ENCODE data around the gene TMC7. TPM values are rescaled to one million over a fixed set of nuclear protein-coding genes. Genes with fewer than 3 reads are reported as not detected.
"Not testable (repeated sequence)": the region's sequence is repeated elsewhere in the genome, so short reads cannot be mapped to it uniquely, and the experiment has no call there.

TMC7 gene
- total RNA-seq, 1 donor from 2014 or later: 1.4 TPM

DNA sequence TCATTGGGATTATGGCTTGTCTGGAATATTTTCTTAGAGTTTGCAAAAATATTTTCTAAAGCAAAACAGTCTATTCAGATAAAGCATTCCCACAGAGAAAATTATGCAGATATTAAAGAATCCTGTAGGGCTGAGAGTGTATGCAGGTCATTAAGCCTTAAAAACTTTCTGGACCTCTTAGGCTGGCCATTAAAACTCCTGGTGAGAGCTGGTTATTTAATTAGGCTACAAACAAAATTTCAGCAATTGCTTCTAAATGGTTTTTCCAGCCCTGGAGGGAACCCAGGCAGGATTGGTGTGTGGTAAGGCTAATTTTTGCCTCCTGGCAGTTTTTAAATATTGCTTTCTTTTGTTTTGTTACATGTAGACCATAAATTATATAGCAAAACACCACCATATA is 30.2 kb upstream of the TMC7 start:
- Mint-ChIP-seq H3K27me3 (no peaks in the 10 kb centered on the region), H3K4me1 (ENCODE audit: unreplicated experiment) (no peaks in the 10 kb centered on the region), H3K27ac (no peak overlapping the region), H3K36me3 (no peaks in the 10 kb centered on the region), H3K4me3 (no peak overlapping the region), H3K9me3 (no peaks in the 10 kb centered on the region)
- TF ChIP-seq, protein P1, sequence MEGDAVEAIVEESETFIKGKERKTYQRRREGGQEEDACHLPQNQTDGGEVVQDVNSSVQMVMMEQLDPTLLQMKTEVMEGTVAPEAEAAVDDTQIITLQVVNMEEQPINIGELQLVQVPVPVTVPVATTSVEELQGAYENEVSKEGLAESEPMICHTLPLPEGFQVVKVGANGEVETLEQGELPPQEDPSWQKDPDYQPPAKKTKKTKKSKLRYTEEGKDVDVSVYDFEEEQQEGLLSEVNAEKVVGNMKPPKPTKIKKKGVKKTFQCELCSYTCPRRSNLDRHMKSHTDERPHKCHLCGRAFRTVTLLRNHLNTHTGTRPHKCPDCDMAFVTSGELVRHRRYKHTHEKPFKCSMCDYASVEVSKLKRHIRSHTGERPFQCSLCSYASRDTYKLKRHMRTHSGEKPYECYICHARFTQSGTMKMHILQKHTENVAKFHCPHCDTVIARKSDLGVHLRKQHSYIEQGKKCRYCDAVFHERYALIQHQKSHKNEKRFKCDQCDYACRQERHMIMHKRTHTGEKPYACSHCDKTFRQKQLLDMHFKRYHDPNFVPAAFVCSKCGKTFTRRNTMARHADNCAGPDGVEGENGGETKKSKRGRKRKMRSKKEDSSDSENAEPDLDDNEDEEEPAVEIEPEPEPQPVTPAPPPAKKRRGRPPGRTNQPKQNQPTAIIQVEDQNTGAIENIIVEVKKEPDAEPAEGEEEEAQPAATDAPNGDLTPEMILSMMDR (conservative IDR thresholded peaks at IDR 0.05): no peak
- DNase-seq (ENCODE audit: extremely low spot score, unreplicated experiment): no peak

DNA sequence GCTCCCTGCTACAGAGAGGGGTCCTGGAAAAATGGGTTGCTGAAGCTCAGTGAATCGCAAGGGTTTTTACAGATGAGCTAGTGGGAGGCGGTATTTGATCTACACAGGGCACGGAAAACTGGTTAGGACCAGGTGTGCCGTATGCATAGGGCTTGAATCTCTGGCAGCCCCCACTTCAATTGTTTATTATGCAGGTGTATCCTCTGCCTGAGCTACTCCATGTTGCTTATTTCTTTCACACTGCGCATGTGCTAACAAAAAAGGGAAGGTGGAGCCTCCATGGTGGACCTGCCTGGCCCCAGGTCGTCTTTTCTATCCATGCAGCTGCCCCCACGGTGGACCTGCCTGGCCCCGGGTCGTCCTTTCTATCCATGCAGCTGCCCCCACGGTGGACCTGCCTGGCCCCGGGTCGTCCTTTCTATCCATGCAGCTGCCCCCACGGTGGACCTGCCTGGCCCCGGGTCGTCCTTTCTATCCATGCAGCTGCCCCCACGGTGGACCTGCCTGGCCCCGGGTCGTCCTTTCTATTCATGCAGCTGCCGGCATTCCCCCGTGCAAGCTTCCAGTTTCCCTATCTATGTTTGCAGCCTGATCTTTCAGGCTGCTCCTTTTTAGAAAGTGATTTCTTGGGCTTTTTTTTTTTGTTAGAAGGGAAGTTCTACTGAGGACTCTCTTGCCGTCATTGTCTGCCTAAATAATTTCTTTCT is 27.7 kb upstream of the TMC7 start:
- not testable (repeated sequence) for H3K27me3 Mint-ChIP-seq; H3K9me3 Mint-ChIP-seq; H3K36me3 Mint-ChIP-seq; H3K4me3 Mint-ChIP-seq; H3K27ac Mint-ChIP-seq; H3K4me1 Mint-ChIP-seq (ENCODE audit: unreplicated experiment); DNase-seq (ENCODE audit: extremely low spot score, unreplicated experiment)

DNA sequence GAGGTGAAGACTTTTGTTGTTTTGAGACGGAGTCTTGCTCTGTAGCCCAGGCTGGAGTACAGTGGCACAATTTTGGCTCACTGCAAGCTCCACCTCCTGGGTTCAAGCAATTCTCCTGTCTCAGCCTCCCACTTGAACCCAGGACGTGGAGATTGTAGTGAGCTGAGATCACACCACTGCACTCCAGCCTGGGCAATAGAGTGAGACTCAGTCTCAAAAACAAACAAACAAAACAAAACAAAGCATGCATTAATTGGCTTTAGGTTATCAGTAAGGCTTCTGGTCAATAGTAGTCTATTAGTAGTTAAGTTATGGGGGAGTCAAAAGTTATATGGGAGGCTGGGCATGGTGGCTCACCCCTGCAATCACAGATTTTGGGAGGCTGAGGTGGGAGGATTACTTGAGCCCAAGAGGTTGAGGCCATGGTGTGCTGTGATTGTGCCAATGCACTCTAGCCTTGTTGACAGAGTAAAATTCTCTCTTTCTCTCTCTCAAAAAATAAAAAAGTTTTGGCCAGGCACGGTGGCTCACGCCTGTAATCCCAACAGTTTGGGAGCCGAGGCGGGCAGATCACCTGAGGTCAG is 27.0 kb upstream of the TMC7 start:
- not testable (repeated sequence) for H3K4me3 Mint-ChIP-seq; H3K4me1 Mint-ChIP-seq (ENCODE audit: unreplicated experiment); H3K36me3 Mint-ChIP-seq; H3K27ac Mint-ChIP-seq; DNase-seq (ENCODE audit: extremely low spot score, unreplicated experiment); H3K9me3 Mint-ChIP-seq; H3K27me3 Mint-ChIP-seq

DNA sequence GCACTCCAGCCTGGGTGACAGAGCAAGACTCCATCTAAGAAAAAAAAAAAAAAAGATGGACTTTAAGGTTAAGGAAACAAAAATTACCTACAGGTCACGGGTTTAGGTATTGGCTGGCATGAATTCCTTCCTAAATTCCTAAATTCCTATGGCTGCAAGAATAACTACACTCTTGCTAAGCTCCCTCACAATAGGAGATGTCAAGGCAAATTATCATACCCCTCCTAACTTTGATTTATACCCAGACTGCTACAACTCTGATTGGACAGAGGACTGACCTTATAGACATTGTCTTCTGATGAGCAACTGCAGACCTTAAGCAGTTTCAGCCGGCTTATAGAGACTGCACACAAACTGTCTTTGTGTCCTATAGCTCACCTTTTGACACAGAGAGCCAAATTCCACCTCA is 25.1 kb upstream of the TMC7 start:
- Mint-ChIP-seq H3K9me3 (no peaks in the 10 kb centered on the region), H3K27ac (peak overlapping the region; percentile 50), H3K27me3 (peaks cover 3% of the 10 kb centered on the region), H3K4me3 (no peak overlapping the region), H3K36me3 (no peaks in the 10 kb centered on the region), H3K4me1 (ENCODE audit: unreplicated experiment) (peaks cover 8% of the 10 kb centered on the region)
- TF ChIP-seq, protein P1 (conservative IDR thresholded peaks at IDR 0.05): no peak
- no peak for DNase-seq (ENCODE audit: extremely low spot score, unreplicated experiment)

DNA sequence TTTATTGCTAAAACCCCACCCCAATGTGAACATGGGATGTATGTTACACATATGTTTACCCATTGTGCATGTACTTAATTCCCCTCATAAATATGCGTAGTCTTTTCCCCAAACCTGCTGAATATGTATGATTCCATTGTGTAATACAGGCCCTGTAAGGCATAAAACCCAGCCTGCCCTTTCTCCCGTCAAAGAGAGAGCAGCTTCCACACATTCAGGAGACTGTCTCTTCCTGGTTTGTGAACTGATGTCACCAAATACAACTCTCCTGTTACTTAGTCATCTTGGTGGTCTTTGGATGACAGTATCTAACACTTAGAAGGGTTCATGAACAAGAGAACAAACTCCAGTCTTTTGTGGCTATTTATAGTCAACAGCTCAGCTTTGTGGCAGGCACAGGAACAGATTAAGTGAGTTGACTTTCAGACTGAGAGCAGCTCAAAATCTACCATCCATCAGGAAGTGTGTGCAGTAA is 24.7 kb upstream of the TMC7 start:
- H3K27ac Mint-ChIP-seq: peak overlapping the region; percentile 50
- H3K4me1 Mint-ChIP-seq (ENCODE audit: unreplicated experiment): peaks cover 8% of the 10 kb centered on the region
- no peaks in the 10 kb centered on the region for H3K9me3 Mint-ChIP-seq
- DNase-seq (ENCODE audit: extremely low spot score, unreplicated experiment): no peak
- TF ChIP-seq, protein P1 (conservative IDR thresholded peaks at IDR 0.05): no peak
- no peaks in the 10 kb centered on the region for H3K36me3 Mint-ChIP-seq
- H3K4me3 Mint-ChIP-seq: no peak overlapping the region
- H3K27me3 Mint-ChIP-seq: peaks cover 3% of the 10 kb centered on the region

DNA sequence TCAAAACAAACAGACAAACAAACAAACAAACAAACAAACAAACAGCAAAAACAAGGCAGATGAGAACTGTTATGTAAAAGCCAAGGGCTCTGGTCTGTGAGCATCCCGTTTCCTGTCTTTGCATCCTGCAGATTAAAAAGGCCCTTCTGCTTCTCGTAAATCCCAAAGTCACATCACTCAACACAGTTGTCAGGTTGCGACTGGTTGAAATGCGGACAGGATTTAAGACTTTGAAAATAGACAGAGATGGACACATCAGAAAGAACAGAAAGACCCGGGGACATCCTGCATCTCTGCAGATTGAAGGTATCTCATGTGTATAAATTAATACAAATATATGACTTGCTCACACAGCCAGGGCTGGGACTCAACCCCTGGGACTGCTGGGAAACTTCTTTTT is 18.2 kb upstream of the TMC7 start:
- TF ChIP-seq, protein P1 (conservative IDR thresholded peaks at IDR 0.05): no peak
- peaks cover 3% of the 10 kb centered on the region for H3K27me3 Mint-ChIP-seq
- H3K36me3 Mint-ChIP-seq: no peaks in the 10 kb centered on the region
- H3K4me3 Mint-ChIP-seq: no peak overlapping the region
- H3K9me3 Mint-ChIP-seq: no peaks in the 10 kb centered on the region
- no peak overlapping the region for H3K27ac Mint-ChIP-seq
- DNase-seq (ENCODE audit: extremely low spot score, unreplicated experiment): no peak
- no peaks in the 10 kb centered on the region for H3K4me1 Mint-ChIP-seq (ENCODE audit: unreplicated experiment)
